B cell (primary cell): Measurements from ENCODE around the gene TSPAN5. TPM values are rescaled to one million over a fixed set of nuclear protein-coding genes. Genes with fewer than 3 reads are reported as not detected.

Experiments used
- ATAC-seq: fragments of 200-7000 bp; cut with Tn5 transposase; one replicate; pipeline ENCODE4 v1.10.0; 2021; ENCODE audit warnings: low read depth, mild to moderate bottlenecking, moderate number of reproducible peaks, moderate library complexity
- CTCF ChIA-PET: fragments of 350-600 bp; sonication (Branson Sonifier 250); formaldehyde crosslinking; loops from one replicate; lab custom pipeline; 2021; ENCODE audit warnings: antibody characterized with exemption, inconsistent platforms; lab: Charles Lee
- POLR2A ChIA-PET: fragments of 350-600 bp; sonication (Branson Sonifier 250); formaldehyde crosslinking; loops from one replicate; lab custom pipeline; 2021; ENCODE audit warnings: antibody characterized with exemption; lab: Charles Lee
- DNase-seq: peaks from one replicate; pipeline ENCODE4 v3.0.0; 2013
- H2AFZ ChIP-seq: 2 replicates; pipeline ENCODE4 v1.6.1; 2012; ENCODE audit warnings: mild to moderate bottlenecking, low read depth, low read length; ENCODE audit not compliant: insufficient read depth, poor library complexity, severe bottlenecking
- H3K27ac ChIP-seq, 2 donors: 1 replicate in 1 of 2; 2 replicates in 1 of 2; pipeline ENCODE4 v1.5.1; 2012 to 2013; ENCODE audit warnings: low read length in 2 of 2, mild to moderate bottlenecking in 2 of 2, moderate library complexity in 1 of 2
- H3K27me3 ChIP-seq, 4 experiments: fragments of 200-600 bp in 1 of 4; sonication (generic) in 1 of 4; replicated peaks in 1 of 4; 1 replicate in 2 of 4; 2 replicates in 2 of 4; pipeline versions ENCODE4 v1.6.1 to v1.7.0; 2013 to 2016; ENCODE audit warnings: low read length in 3 of 4, mild to moderate bottlenecking in 2 of 4, mixed read lengths in 1 of 4, moderate library complexity in 1 of 4; ENCODE audit not compliant: insufficient read depth in 4 of 4, control insufficient read depth in 3 of 4; ENCODE audit errors: control extremely low read depth in 1 of 4
- H3K36me3 ChIP-seq, 2 experiments: replicated peaks in 1 of 2; 1 replicate in 1 of 2; 2 replicates in 1 of 2; pipeline versions ENCODE4 v1.6.1 to v1.7.1; 2013; ENCODE audit warnings: low read length in 1 of 2; ENCODE audit not compliant: insufficient read depth in 2 of 2, control insufficient read depth in 1 of 2; ENCODE audit errors: control extremely low read depth in 1 of 2, extremely low read depth in 1 of 2
- H3K4me1 ChIP-seq, 2 donors: fragments of 200-600 bp in 1 of 2; sonication (generic) in 1 of 2; 1 replicate in 1 of 2; 2 replicates in 1 of 2; pipeline versions ENCODE4 v1.5.1 to v1.6.1; 2013 to 2017; ENCODE audit warnings: low read length in 2 of 2; ENCODE audit not compliant: control insufficient read depth in 2 of 2, insufficient read depth in 2 of 2
- H3K4me2 ChIP-seq: replicated peaks from 2 replicates; pipeline ENCODE3; 2012; ENCODE audit warnings: mild to moderate bottlenecking, low read depth, low read length; ENCODE audit not compliant: poor library complexity, severe bottlenecking
- H3K4me3 ChIP-seq, 5 experiments: fragments of 200-600 bp in 1 of 5; sonication (generic) in 1 of 5; 1 replicate in 3 of 5; 2 replicates in 2 of 5; pipeline versions ENCODE4 v1.5.1 to v1.7.0; 2011 to 2016; ENCODE audit warnings: low read length in 4 of 5, mild to moderate bottlenecking in 4 of 5, low read depth in 2 of 5, control low read depth in 1 of 5, moderate library complexity in 1 of 5; ENCODE audit not compliant: insufficient read depth in 1 of 5; ENCODE audit errors: control extremely low read depth in 1 of 5, extremely low read depth in 1 of 5
- H3K79me2 ChIP-seq: fragments of 200-600 bp; sonication (generic); one replicate; pipeline ENCODE4 v1.6.0; 2016; ENCODE audit warnings: low read length; ENCODE audit not compliant: control insufficient read depth, insufficient read depth
- H3K9ac ChIP-seq: fragments of 200-600 bp; sonication (generic); 2 replicates; pipeline ENCODE4 v1.6.1; 2017; ENCODE audit warnings: mild to moderate bottlenecking, low read length, moderate library complexity
- H3K9me3 ChIP-seq, 3 donors: one replicate each; pipeline versions ENCODE4 v1.6.1 to v1.7.1; 2013; ENCODE audit warnings: low read length in 2 of 3; ENCODE audit not compliant: control insufficient read depth in 2 of 3, insufficient read depth in 1 of 3; ENCODE audit errors: control extremely low read depth in 1 of 3
- H4K20me1 ChIP-seq: 2 replicates; pipeline ENCODE4 v1.6.0; 2012; ENCODE audit warnings: mild to moderate bottlenecking, low read length; ENCODE audit not compliant: insufficient read depth, control insufficient read depth, poor library complexity, severe bottlenecking
- H3K27ac Mint-ChIP-seq: one replicate; pipeline ENCODE4 v1.8.0; 2021; ENCODE audit warnings: mixed read lengths
- H3K27me3 Mint-ChIP-seq: one replicate; pipeline ENCODE4 v1.8.0; 2021; ENCODE audit warnings: mixed read lengths
- H3K4me1 Mint-ChIP-seq: one replicate; pipeline ENCODE4 v1.8.0; 2021; ENCODE audit warnings: mixed read lengths
- H3K4me3 Mint-ChIP-seq: one replicate; pipeline ENCODE4 v1.8.0; 2021; ENCODE audit warnings: mixed read lengths
- H3K9me3 Mint-ChIP-seq: one replicate; pipeline ENCODE4 v1.8.0; 2022; ENCODE audit warnings: mixed read lengths; ENCODE audit not compliant: insufficient read depth
- CTCF ChIP-seq: fragments of 200-600 bp; IDR thresholded peaks from one replicate; pipeline ENCODE4 v1.8.0; 2022; ENCODE audit warnings: antibody characterized with exemption, mild to moderate bottlenecking
- EZH2 ChIP-seq: IDR thresholded peaks from 2 replicates; pipeline ENCODE4 v1.6.1; 2012; ENCODE audit warnings: borderline replicate concordance, low read depth, mild to moderate bottlenecking, moderate library complexity, low read length; ENCODE audit not compliant: insufficient read depth, poor library complexity, severe bottlenecking
- WGBS: methylation state at CpG from one replicate; pipeline ENCODE4 v1.1.5; 2013; ENCODE audit warnings: missing lambda C conversion rate; ENCODE audit not compliant: insufficient coverage; 5-methylcytosine and 5-hydroxymethylcytosine counted together
- intact Hi-C: fragments of 100-400 bp; cut with micrococcal nuclease; formaldehyde crosslinking; loops from one replicate; pipeline ENCODE4 v1.10.0; 2022
- polyA plus RNA-seq: library from polyadenylated mRNA; depleted of rRNA; stranded (reverse); fragments of >200 nt; gene quantifications from 2 replicates; pipeline ENCODE4 v1.2.3, GENCODE V29; 2012
- total RNA-seq, 2 donors: library from RNA; stranded (reverse); fragments of 120-200 nt in 1 of 2; gene quantifications; 1 replicate in 1 of 2; 2 replicates in 1 of 2; pipeline versions ENCODE4 v1.2.3 to v1.2.4, GENCODE V29; 2013 to 2022

Gene TSPAN5
- total and polyA plus RNA-seq, 2 donors (not counting 1 experiment from before 2014, with no cell fraction given): 2.6 to 5.3 TPM

- ChIA-PET POLR2A (no interaction called here), CTCF (no interaction called here)
- ATAC-seq: no peak
- H3K27ac Mint-ChIP-seq: no peak overlapping the region
- H3K27ac ChIP-seq: no peak overlapping the region
- no peaks in the 10 kb centered on the region for H4K20me1 ChIP-seq
- H3K36me3 ChIP-seq: no peaks in the 10 kb centered on the region
- peaks cover 41% of the 10 kb centered on the region for H3K79me2 ChIP-seq
- no peak overlapping the region for H3K4me3 Mint-ChIP-seq
- H2AFZ ChIP-seq: no peak overlapping the region
- no peak for TF ChIP-seq CTCF
- TF ChIP-seq EZH2: no peak
- no peaks in the 10 kb centered on the region for H3K9me3 Mint-ChIP-seq
- WGBS: 97% methylated on average over 4 of the region's 5 CpGs
- no peak for DNase-seq
- H3K9me3 ChIP-seq: no peaks in the 10 kb centered on the region
- peaks cover 3% of the 10 kb centered on the region for H3K27me3 Mint-ChIP-seq
- H3K4me1 ChIP-seq: no peaks in the 10 kb centered on the region
- H3K4me1 Mint-ChIP-seq: no peaks in the 10 kb centered on the region
- H3K9ac ChIP-seq: no peak overlapping the region
- H3K4me3 ChIP-seq: no peak overlapping the region
- intact Hi-C loops: no loop called here
- no peaks in the 10 kb centered on the region for H3K27me3 ChIP-seq
- no peak overlapping the region for H3K4me2 ChIP-seq
Measured at GRCh38 chr4:98648602-98649001, 9.8 kb downstream of the TSPAN5 start.

DNA sequence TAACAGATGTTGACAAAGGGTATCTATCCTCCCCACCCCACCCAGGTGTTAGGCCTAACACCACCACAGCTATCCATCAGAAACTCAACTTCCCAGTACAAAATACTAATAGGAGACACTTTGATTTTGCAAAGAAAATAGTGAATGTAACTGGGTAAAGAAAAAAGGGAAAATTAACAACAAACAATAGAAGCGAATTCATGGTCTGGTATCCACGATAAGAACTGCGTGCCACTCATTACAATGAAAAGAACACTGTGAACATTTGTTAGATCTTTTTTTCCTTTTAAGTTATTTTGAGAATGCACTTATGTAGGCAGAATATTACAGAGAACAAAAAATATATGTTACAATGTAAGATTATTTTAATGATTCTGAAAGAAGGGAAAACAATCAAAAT, 12.0 kb downstream of the TSPAN5 start:
- ChIA-PET POLR2A (no interaction called here), CTCF (no interaction called here)
- Mint-ChIP-seq H3K27me3 (no peaks in the 10 kb centered on the region), H3K4me1 (no peaks in the 10 kb centered on the region), H3K9me3 (no peaks in the 10 kb centered on the region), H3K27ac (no peak overlapping the region), H3K4me3 (no peak overlapping the region)
- no peaks in the 10 kb centered on the region for H3K9me3 ChIP-seq
- H3K4me1 ChIP-seq: no peaks in the 10 kb centered on the region
- WGBS: no CpG with 5 or more reads among the region's 3 CpGs
- no peaks in the 10 kb centered on the region for H3K27me3 ChIP-seq
- no peak overlapping the region for H3K9ac ChIP-seq
- no peaks in the 10 kb centered on the region for H4K20me1 ChIP-seq
- H3K4me2 ChIP-seq: no peak overlapping the region
- H3K79me2 ChIP-seq: peaks cover 32% of the 10 kb centered on the region
- intact Hi-C loops: no loop called here
- no peak overlapping the region for H2AFZ ChIP-seq
- no peak overlapping the region for H3K4me3 ChIP-seq
- TF ChIP-seq CTCF (no peak), EZH2 (no peak)
- no peak for ATAC-seq
- H3K27ac ChIP-seq: no peak overlapping the region
- DNase-seq: no peak
- no peaks in the 10 kb centered on the region for H3K36me3 ChIP-seq
